ENCODE data around the gene MGLL.

Gene MGLL

DNA sequence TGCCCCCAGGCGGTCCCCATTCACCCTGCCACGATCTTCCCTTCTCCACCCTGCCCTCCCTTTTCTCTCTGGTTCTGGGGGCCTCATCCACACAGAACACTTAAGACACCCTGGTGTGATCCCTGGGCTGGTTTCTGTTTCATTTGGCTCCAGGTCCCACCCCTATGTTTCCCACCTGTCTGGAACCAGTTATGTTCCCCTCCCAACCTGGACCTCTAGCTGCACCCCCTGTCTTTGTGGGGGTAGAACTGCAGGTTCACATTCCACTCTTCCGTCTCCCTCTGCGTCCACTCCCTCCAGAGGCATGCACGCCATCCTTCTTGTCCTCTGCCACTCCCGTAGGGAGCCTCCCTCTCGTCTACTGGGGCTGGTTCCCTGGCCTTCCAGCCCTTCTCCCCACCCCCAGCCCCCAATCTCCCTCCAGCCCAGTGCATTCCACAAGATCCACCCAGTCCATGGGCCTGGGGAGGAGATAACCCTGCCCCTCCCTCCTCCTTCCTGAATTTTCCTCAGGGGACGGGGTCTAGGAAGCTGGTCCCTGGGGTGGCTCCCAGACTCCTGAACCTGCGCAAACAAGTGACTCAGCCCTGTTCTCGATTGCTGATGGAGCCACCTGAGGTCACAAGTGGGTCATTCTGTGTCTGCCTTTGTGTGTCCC is 75.8 kb downstream of the MGLL start:
- Histone ChIP-seq H3K27ac (ENCODE audit: low read depth, low read length, poor library complexity, severe bottlenecking) (no peak overlapping the region), H3K79me2 (ENCODE audit: insufficient read depth, low read length) (no peaks in the 10 kb centered on the region), H3K4me1 (ENCODE audit: insufficient read depth, low read length, severe bottlenecking) (peaks cover 8% of the 10 kb centered on the region)

DNA sequence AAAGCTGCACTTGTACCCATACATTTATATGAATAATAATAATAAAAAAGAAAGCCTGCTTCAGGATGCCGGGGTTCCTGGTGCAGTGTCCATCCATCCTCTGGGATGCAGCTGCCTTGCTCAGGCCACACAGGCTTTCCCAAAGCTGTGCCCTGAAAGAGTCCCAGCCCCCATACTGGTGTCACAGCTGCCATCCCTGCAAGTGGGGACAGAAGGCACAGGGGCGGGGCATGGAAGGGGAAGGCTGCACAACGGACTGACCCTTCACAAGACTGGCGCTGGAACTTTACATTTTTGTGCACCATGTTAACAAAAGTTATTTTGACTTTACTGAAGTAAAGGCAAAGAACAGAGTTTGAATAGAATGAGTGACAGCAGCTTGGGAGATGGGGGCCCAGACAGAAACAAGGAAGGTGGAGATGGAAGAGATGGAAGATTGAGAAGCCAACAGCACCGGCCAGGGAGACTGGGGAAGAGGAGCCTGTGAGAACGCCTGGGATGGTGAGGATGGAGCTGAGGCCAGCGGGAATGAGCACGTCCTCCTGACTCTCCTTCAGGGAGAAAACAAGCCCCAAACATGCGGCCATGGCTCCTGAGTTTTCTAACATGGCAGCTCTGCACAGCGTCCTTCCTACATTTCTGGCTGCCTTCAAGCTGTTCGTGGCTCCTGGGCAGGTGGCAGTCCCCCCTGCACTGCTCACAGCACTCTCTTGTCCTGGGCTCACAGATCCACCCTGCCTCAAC is 76.5 kb downstream of the MGLL start:
- TF ChIP-seq, protein P1, sequence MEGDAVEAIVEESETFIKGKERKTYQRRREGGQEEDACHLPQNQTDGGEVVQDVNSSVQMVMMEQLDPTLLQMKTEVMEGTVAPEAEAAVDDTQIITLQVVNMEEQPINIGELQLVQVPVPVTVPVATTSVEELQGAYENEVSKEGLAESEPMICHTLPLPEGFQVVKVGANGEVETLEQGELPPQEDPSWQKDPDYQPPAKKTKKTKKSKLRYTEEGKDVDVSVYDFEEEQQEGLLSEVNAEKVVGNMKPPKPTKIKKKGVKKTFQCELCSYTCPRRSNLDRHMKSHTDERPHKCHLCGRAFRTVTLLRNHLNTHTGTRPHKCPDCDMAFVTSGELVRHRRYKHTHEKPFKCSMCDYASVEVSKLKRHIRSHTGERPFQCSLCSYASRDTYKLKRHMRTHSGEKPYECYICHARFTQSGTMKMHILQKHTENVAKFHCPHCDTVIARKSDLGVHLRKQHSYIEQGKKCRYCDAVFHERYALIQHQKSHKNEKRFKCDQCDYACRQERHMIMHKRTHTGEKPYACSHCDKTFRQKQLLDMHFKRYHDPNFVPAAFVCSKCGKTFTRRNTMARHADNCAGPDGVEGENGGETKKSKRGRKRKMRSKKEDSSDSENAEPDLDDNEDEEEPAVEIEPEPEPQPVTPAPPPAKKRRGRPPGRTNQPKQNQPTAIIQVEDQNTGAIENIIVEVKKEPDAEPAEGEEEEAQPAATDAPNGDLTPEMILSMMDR (IDR thresholded peaks at IDR 0.05; ENCODE audit: low read length): no peak
- TF ChIP-seq EZH2 (IDR thresholded peaks at IDR 0.05; ENCODE audit: borderline replicate concordance, low read length): no peak
- H3K4me3 ChIP-seq (ENCODE audit: low read depth, low read length, poor library complexity, severe bottlenecking): no peak overlapping the region

More for the DNA sequence above, 75.8 kb downstream of the MGLL start:
- H3K27me3 ChIP-seq (ENCODE audit: insufficient read depth, low read length): no peaks in the 10 kb centered on the region
- TF ChIP-seq, protein P1 (IDR thresholded peaks at IDR 0.05; ENCODE audit: low read length): no peak; the same call in 1 of the 2 replicates
- TF ChIP-seq EZH2 (IDR thresholded peaks at IDR 0.05; ENCODE audit: borderline replicate concordance, low read length): no peak
- H3K36me3 ChIP-seq (ENCODE audit: insufficient read depth, low read length): no peaks in the 10 kb centered on the region
- no peak overlapping the region for H3K4me3 ChIP-seq (ENCODE audit: low read depth, low read length, poor library complexity, severe bottlenecking)
- no peaks in the 10 kb centered on the region for H3K9me3 ChIP-seq (ENCODE audit: low read length)
- no peak overlapping the region for H2AFZ ChIP-seq (ENCODE audit: low read length)
- H3F3A ChIP-seq (ENCODE audit: insufficient read depth, low read length): no peaks in the 10 kb centered on the region
- H3K4me2 ChIP-seq (ENCODE audit: low read length): no peak overlapping the region
- H4K20me1 ChIP-seq (ENCODE audit: insufficient read depth, low read length): no peaks in the 10 kb centered on the region
- H3K9me2 ChIP-seq (ENCODE audit: low read depth, low read length): no peaks in the 10 kb centered on the region
- no peak overlapping the region for H3K9ac ChIP-seq (ENCODE audit: low read length)

DNA sequence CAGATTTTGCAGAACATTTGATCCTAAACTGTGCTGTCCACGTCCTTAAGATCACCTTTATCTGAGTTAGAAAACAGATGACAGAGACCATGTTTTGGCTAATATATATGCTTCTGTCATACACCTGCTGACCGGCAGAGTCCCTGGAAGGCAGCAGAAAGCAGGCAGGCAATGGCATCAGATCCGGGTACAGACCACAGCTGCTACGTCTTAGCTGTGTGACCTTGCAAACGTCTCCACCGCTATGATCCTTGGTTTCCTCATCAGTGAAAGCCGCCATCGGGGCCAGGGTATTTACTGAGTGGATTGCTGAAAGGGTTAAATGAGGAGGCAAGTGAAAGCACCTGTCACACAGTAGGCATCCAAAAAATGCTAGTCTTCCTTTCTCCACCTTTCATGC is 77.4 kb downstream of the MGLL start:
- Histone ChIP-seq H3K9me3 (ENCODE audit: low read length) (no peaks in the 10 kb centered on the region), H3K27me3 (ENCODE audit: insufficient read depth, low read length) (no peaks in the 10 kb centered on the region), H2AFZ (ENCODE audit: low read length) (no peak overlapping the region), H3K4me2 (ENCODE audit: low read length) (no peak overlapping the region), H3K4me1 (ENCODE audit: insufficient read depth, low read length, severe bottlenecking) (peaks cover under 1% of the 10 kb centered on the region), H3K79me2 (ENCODE audit: insufficient read depth, low read length) (no peaks in the 10 kb centered on the region), H3K36me3 (ENCODE audit: insufficient read depth, low read length) (no peaks in the 10 kb centered on the region), H3K9me2 (ENCODE audit: low read depth, low read length) (no peaks in the 10 kb centered on the region), H3K9ac (ENCODE audit: low read length) (no peak overlapping the region), H3F3A (ENCODE audit: insufficient read depth, low read length) (no peaks in the 10 kb centered on the region), H4K20me1 (ENCODE audit: insufficient read depth, low read length) (no peaks in the 10 kb centered on the region), H3K4me3 (ENCODE audit: low read depth, low read length, poor library complexity, severe bottlenecking) (no peak overlapping the region), H3K27ac (ENCODE audit: low read depth, low read length, poor library complexity, severe bottlenecking) (no peak overlapping the region)
- no peak for TF ChIP-seq EZH2 (IDR thresholded peaks at IDR 0.05; ENCODE audit: borderline replicate concordance, low read length)
- TF ChIP-seq, protein P1 (IDR thresholded peaks at IDR 0.05; ENCODE audit: low read length): no peak

More for the DNA sequence above, 76.5 kb downstream of the MGLL start:
- H4K20me1 ChIP-seq (ENCODE audit: insufficient read depth, low read length): no peaks in the 10 kb centered on the region
- H3K9ac ChIP-seq (ENCODE audit: low read length): no peak overlapping the region
- H3K4me1 ChIP-seq (ENCODE audit: insufficient read depth, low read length, severe bottlenecking): peaks cover 8% of the 10 kb centered on the region
- H3K36me3 ChIP-seq (ENCODE audit: insufficient read depth, low read length): no peaks in the 10 kb centered on the region
- H3K9me2 ChIP-seq (ENCODE audit: low read depth, low read length): no peaks in the 10 kb centered on the region
- H3K79me2 ChIP-seq (ENCODE audit: insufficient read depth, low read length): no peaks in the 10 kb centered on the region
- H3F3A ChIP-seq (ENCODE audit: insufficient read depth, low read length): no peaks in the 10 kb centered on the region
- no peak overlapping the region for H3K27ac ChIP-seq (ENCODE audit: low read depth, low read length, poor library complexity, severe bottlenecking)
- no peak overlapping the region for H2AFZ ChIP-seq (ENCODE audit: low read length)
- no peaks in the 10 kb centered on the region for H3K9me3 ChIP-seq (ENCODE audit: low read length)
- H3K4me2 ChIP-seq (ENCODE audit: low read length): no peak overlapping the region
- H3K27me3 ChIP-seq (ENCODE audit: insufficient read depth, low read length): no peaks in the 10 kb centered on the region

All from OCI-LY1 (cell line).